KMS-11 (cell line): ENCODE data around the gene CARNS1.

ENCODE experiments used
- H2AFZ ChIP-seq: fragments of 200-600 bp; sonication (generic); 2 replicates; pipeline ENCODE4 v1.6.1; 2016; ENCODE audit warnings: antibody characterized with exemption, mixed run types, low read depth
- H3K27ac ChIP-seq: fragments of 200-600 bp; sonication (generic); 2 replicates; pipeline ENCODE4 v1.6.1; 2016; ENCODE audit warnings: mild to moderate bottlenecking, mixed run types
- H3K27me3 ChIP-seq: fragments of 200-600 bp; sonication (generic); 2 replicates; pipeline ENCODE4 v1.6.1; 2017; ENCODE audit warnings: mild to moderate bottlenecking, low read depth, mixed run types, moderate library complexity; ENCODE audit not compliant: insufficient read depth
- H3K36me3 ChIP-seq: fragments of 200-600 bp; sonication (generic); 2 replicates; pipeline ENCODE4 v1.6.1; 2017; ENCODE audit warnings: mild to moderate bottlenecking, mixed run types; ENCODE audit not compliant: insufficient read depth
- H3K4me1 ChIP-seq: fragments of 200-600 bp; sonication (generic); 2 replicates; pipeline ENCODE4 v1.6.1; 2016; ENCODE audit warnings: mild to moderate bottlenecking, low read depth, mixed run types; ENCODE audit not compliant: poor library complexity, severe bottlenecking
- H3K4me2 ChIP-seq: fragments of 200-600 bp; sonication (generic); 2 replicates; pipeline ENCODE4 v1.7.0; 2016; ENCODE audit warnings: mild to moderate bottlenecking, mixed run types
- H3K4me3 ChIP-seq: fragments of 200-600 bp; sonication (generic); IDR thresholded peaks from 2 replicates; pipeline ENCODE4 v1.6.1; 2017; ENCODE audit warnings: low read depth, low read length, mixed read lengths; ENCODE audit not compliant: insufficient read depth
- H3K79me2 ChIP-seq: fragments of 200-600 bp; sonication (generic); 2 replicates; pipeline ENCODE4 v1.6.1; 2016; ENCODE audit warnings: low read depth, mixed run types; ENCODE audit not compliant: insufficient read depth
- H3K9ac ChIP-seq: fragments of 200-600 bp; sonication (generic); 2 replicates; pipeline ENCODE4 v1.6.1; 2016; ENCODE audit warnings: mild to moderate bottlenecking, mixed run types
- H4K20me1 ChIP-seq: fragments of 200-600 bp; sonication (generic); 2 replicates; pipeline ENCODE4 v1.6.1; 2016; ENCODE audit warnings: mild to moderate bottlenecking, mixed run types; ENCODE audit not compliant: insufficient read depth
- CTCF ChIP-seq: fragments of 200-600 bp; sonication (generic); conservative IDR thresholded peaks from 2 replicates; pipeline ENCODE4 v1.6.1; 2017; ENCODE audit warnings: low read depth, mild to moderate bottlenecking, antibody characterized with exemption, low read length, moderate library complexity, mixed read lengths

The CARNS1 gene

DNA sequence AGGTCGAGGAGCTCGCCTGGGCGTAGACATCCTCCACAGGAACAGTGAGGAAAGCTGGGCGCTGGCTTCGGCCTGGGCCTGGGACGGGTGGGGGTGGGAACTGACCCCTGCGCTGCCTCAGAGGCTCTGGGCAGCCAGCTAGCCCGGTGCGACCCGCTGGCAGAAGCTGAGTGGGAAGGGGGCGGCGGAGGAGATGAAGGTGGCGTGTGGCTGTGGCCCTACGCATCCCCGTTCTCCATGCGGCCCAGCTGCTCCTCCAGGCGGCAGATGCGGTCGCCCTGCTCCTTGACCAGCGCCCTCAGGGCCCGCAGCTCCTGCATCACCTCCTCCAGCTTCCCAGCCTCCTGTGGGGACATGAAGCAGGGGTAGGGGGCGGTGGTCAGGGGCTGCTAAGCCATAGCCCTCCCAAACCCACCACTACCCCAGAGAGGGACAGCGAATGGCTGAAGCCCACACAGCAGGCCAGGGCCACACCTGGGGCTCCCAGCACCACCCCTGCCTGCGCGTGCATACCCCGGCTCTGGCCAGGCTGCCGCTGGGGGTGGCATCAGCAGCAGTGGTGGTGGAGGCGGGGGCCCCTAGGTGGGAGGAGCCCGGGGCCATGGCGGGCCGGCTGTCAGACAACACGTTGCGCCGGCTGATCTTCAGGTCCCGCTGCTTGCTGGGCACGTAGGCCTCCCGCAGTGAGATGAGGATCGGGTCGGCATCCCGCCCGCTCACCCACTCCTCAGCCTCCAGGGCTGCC, 22.9 kb downstream of the CARNS1 start:
- TF ChIP-seq CTCF = no peak
- Histone ChIP-seq H3K9ac (no peak overlapping the region), H3K36me3 (no peaks in the 10 kb centered on the region), H4K20me1 (no peaks in the 10 kb centered on the region), H3K4me2 (no peak overlapping the region), H3K27me3 (no peaks in the 10 kb centered on the region), H3K27ac (no peak overlapping the region), H2AFZ (no peak overlapping the region), H3K4me3 (no peak overlapping the region), H3K79me2 (no peaks in the 10 kb centered on the region), H3K4me1 (no peaks in the 10 kb centered on the region)

DNA sequence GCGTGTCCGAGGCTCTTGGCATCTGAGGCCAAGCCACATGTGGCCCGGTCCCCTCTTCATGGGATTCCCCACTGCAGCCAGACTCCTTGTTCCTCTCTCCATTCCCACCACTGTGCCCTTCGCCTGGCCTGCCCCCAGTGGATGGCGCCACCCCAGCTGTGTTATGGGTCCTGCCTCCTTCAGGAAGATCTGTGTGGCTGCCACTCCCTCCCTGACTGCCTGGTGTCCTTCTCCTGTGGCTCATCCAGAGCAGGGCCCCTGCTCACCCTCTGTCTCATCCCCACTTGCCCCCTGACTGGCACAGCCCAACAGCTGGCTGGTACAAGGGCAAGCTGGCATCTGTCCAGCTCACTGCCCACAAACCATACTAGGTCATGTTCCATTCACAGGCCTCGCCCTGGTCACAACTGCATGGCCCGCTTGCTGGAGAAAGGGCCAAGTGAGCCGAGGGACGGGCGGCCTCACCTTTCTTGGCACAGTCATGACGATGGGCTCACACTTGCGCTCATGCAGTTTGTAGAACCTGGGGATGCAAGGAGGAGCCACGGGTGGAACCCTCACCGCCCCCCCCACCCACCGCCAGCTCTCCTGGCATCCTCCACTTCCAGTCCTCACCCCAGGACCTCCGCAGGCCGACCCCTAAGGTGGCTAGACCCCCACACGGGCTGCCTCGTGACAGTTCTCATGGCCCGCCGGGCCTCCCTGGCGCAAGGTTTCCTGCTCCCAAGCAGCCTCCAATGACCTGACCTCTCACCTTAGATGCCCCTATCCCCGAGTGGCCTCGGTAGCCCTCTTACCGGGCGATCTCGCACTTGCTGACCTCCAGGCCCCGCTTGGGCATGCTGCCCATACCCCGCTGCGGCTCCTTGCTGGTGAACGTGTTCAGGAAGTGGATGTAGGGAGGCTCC, 24.1 kb downstream of the CARNS1 start:
- Histone ChIP-seq H3K27me3 (no peaks in the 10 kb centered on the region), H3K27ac (no peak overlapping the region), H3K4me3 (no peak overlapping the region), H3K4me2 (no peak overlapping the region), H3K4me1 (no peaks in the 10 kb centered on the region), H3K79me2 (no peaks in the 10 kb centered on the region), H2AFZ (no peak overlapping the region), H3K9ac (no peak overlapping the region), H4K20me1 (no peaks in the 10 kb centered on the region), H3K36me3 (no peaks in the 10 kb centered on the region)
- TF ChIP-seq CTCF = no peak

DNA sequence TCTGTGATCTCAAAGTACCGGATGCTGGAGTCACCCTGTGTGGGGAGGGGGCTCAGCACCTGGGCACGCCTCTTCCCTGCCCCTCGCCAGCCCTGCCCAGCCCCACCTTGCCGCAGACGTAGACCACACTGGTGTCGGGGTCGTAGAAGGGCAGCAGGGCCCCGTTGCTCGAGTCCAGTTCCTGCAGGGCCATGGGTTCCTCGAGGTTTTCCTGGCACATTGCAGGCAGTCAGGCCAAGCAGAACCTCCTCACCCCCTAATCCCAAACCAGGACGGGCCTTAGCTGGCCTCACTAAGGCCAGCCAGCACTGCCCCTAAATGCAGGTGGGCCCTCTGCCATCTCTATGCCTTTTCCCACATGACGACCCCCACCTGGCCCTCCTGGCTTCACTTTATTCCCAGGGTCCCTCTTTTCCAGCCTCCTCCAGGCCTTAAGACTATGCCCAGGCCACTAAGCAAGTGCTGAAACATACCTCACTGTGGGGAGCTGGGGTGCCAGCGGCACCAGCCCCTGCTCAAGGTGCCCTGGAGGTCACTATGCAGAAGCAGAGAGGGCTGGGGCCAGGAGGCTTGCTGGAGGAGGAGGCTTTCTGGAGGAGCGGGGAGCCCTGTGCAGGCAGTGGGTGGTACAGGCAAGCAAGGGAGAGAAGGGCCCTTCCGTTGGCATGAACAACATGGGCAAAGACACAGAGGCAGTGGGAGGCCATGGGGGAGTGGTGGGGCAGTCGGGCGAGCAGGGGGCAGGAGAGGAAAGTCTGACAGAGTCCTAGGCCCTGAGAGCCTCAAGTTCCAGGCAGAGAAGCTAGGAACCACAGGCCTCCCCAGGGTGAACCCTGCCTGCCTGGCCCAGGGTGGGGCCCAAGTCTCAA, 25.0 kb downstream of the CARNS1 start:
- Histone ChIP-seq H3K79me2 (no peaks in the 10 kb centered on the region), H4K20me1 (no peaks in the 10 kb centered on the region), H3K4me3 (no peak overlapping the region), H3K9ac (no peak overlapping the region), H2AFZ (no peak overlapping the region), H3K27me3 (peaks cover 5% of the 10 kb centered on the region; the same call in 1 of the 2 replicates), H3K36me3 (no peaks in the 10 kb centered on the region), H3K27ac (no peak overlapping the region), H3K4me2 (no peak overlapping the region), H3K4me1 (no peaks in the 10 kb centered on the region)
- TF ChIP-seq CTCF = no peak

- H3K27ac ChIP-seq = no peak overlapping the region
- no peaks in the 10 kb centered on the region for H3K36me3 ChIP-seq
- no peak overlapping the region for H2AFZ ChIP-seq
- H3K27me3 ChIP-seq = peaks cover 11% of the 10 kb centered on the region
- no peaks in the 10 kb centered on the region for H3K4me1 ChIP-seq
- no peaks in the 10 kb centered on the region for H3K79me2 ChIP-seq
- no peak overlapping the region for H3K9ac ChIP-seq
- H4K20me1 ChIP-seq = no peaks in the 10 kb centered on the region
- no peak for TF ChIP-seq CTCF
- no peak overlapping the region for H3K4me3 ChIP-seq
- H3K4me2 ChIP-seq = no peak overlapping the region
Measured at GRCh38 chr11:67441098-67441563, 25.7 kb downstream of the CARNS1 start.
